IPS-18c (cell line): ENCODE measurements around the gene TMEM30A.
A peak's percentile ranks its signal among the peaks of the same experiment; 100 is the strongest.

Experiments used
- H3K4me3 ChIP-seq: 2 replicates; pipeline ENCODE4 v1.7.0; 2013; ENCODE audit warnings: low read depth, mild to moderate bottlenecking, low read length, moderate library complexity; ENCODE audit not compliant: insufficient read depth
- H3K9me3 ChIP-seq: one replicate; pipeline ENCODE4 v1.6.1; 2013; ENCODE audit warnings: mild to moderate bottlenecking, low read length, moderate library complexity; ENCODE audit not compliant: control insufficient read depth, insufficient read depth

Gene TMEM30A

DNA sequence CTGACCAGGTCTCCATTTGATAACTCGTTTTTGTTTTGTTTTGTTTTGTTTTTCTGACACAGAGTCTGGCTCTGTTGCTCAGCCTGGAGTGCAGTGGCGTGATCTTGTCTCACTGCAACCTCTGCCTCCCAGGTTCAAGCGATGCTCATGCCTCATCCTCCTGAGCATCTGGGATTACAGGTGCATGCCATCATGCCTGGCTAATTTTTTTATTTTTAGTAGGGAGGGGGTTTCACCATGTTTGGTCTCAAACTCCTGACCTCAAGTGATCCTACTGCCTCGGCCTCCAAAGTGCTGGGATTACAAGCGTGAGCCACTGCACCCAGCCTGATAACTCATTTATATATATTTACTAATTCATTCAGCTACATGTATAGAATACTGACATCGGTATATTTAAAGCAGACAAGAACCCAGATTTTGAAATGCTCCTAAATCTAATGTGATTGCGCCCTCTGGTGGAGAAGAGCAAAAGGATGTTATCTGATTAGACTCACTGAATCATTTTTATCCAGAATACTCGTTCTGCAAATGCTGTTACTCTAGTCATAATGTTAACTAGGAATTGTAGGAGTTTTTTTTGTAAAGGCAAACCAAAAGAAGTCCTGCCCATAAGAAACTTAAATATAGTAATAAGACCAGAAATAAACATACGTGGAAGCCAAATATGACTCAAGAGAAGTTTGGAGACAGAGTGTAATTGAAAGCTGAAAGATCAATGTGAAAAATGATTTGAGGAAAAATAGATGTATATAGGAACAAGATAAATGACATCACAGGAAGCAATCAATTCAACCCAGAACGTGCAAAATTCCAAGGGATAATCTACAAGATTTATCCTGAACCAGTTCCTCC is 73.5 kb downstream of the TMEM30A start:
- Histone ChIP-seq H3K9me3 (no peaks in the 10 kb centered on the region), H3K4me3 (no peak overlapping the region)

DNA sequence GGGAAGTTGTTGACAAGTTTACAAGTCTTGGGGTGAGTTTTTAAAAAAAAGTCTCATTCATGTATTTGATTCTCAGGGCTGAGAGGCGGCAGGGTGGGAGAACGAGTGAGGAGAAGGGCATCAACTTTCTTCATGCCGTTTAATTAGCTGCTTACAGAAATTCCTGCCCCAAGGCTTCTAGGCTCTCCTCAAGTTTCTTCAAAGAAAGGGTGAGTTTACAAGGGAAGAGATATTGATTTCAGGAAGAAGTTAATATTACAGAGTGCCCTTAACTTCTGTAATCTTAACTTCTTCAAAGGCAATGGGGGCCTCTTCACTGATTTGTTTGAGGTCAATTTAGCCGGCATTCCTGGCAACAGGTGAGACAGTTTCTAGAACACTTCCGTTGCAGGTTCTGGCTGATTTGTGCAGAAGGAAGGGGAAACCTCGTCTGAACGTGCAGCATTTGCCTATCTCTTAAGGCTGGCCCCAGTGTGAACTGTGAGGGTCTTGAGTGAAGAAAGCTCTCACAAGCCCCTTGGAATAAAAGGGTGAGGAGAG is 75.3 kb downstream of the TMEM30A start:
- no peak overlapping the region for H3K4me3 ChIP-seq
- H3K9me3 ChIP-seq, result no peaks in the 10 kb centered on the region

DNA sequence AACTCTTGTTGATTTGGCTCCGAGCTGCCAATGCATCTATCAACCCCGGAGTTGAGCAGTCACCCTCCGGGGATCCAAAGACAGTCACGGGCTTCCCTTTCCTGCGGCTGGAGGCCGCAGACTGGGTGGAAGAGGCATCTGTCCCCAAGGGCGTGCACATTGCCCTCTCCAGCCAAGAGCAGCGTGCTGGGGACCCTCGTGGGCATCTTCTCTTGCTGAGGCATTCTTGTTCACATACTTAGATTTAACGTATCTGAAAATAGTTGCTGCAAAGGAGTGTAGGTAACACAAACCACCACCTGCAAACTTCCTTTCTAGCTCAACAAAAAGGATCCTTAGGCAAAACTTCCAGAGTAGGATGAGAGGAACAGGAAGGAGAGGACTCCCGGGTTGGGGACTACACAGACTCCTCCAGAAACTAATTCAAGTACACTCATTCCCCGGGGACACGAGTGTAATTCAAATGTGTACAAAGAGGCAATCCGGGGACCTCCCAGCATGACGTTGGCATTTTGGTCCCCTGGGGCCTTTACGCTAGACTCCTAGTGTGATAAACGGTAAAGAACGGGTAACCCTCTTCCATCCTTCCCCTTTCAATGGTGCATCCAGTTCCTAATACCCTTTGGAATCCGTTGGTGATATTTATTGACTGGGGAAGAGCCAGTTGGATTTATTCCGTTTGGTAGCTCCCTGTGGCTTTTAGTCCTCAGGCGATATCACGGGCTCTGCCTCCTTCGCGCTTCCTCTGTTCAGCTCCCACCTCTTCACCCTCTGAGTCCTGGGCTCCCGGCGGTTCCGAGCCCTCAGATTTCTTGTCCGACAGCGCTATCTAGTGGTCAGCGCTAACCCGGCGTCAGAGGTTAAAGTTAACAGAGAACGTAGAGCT is 76.1 kb downstream of the TMEM30A start:
- no peaks in the 10 kb centered on the region for H3K9me3 ChIP-seq
- peak overlapping the region; percentile 40; the same call in 1 of the 2 replicates for H3K4me3 ChIP-seq

DNA sequence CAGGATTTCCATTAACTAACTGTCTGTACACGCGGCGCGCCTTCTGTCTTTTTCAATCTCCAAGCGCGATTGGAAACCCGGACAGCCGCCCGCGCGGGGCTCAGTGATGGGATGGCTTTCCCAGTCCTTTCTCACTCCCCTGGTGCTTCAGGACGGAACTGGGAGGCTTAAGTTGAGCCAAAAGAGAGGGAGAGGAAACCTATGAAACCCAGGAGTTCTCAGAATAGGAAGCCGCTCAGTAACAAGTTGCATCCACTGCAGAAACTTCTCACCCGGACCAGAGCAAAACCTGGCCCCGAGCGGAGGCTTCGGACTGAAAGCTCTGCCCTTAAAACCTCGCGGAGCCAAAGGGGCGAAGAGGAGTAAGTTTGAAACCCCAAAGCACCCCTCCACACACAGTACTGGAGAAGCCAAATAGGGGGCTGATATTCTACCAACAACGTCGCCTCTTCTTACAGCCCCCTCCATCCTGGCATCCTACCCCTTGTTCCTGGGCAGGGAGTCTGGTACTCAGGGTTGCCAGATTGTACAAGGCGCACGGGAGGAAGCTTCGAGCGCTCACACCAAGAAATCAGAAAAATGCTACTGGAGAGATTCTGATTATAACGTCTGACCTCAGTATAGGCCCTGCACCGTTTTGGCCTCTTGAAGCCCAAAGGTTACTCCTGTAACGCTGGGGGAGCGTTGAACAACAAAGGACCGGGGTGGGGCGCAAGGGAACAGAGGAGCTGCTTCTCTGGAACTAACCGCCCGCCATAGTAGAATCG is 77.8 kb downstream of the TMEM30A start:
- peak overlapping the region; percentile 72 for H3K4me3 ChIP-seq
- H3K9me3 ChIP-seq, result no peaks in the 10 kb centered on the region

DNA sequence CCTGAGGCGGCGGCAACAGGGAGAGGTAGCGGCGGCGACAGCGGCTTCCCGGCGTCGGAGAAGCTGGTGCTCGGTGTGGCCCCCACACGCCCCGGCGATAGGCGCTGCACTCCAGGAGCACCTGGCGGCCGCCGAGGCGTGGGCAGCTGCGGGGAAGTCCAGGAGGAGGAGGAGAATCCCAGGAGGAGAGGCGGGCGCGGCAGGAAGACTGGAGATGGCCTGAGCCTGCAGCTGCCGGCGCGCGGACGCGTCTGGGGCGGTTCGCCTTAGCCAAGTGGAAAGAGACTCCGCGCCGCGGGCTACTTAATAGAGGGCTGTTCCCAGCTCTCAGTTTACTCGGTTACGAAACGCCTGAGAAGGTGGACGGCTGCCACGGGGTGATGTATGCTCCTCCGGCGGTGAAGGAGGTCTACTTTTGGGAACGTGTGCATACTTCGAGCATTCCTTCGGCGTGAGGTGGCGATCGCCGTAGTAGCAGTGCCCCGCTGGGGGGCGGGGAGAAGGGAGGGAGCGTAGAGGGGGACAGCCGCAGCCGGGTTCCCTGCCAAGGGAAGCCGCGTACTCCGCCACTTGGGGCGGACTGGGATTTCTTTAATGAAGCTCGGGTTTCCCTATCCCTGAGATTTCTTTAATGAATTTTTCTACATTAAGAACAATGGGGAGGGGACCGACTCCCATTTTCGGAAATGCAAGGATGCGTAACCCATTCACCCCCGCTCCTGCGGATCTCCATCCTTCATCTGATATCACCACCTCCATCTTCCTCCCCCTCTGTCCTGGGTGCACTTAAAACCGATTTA is 78.6 kb downstream of the TMEM30A start, which contains the start of gene COL12A1:
Gene COL12A1 (minus strand): TSS at position 278 of the 800 bp plus-strand sequence. CDS start 3,261 bp downstream, outside the sequence.
- H3K9me3 ChIP-seq, result no peaks in the 10 kb centered on the region

DNA sequence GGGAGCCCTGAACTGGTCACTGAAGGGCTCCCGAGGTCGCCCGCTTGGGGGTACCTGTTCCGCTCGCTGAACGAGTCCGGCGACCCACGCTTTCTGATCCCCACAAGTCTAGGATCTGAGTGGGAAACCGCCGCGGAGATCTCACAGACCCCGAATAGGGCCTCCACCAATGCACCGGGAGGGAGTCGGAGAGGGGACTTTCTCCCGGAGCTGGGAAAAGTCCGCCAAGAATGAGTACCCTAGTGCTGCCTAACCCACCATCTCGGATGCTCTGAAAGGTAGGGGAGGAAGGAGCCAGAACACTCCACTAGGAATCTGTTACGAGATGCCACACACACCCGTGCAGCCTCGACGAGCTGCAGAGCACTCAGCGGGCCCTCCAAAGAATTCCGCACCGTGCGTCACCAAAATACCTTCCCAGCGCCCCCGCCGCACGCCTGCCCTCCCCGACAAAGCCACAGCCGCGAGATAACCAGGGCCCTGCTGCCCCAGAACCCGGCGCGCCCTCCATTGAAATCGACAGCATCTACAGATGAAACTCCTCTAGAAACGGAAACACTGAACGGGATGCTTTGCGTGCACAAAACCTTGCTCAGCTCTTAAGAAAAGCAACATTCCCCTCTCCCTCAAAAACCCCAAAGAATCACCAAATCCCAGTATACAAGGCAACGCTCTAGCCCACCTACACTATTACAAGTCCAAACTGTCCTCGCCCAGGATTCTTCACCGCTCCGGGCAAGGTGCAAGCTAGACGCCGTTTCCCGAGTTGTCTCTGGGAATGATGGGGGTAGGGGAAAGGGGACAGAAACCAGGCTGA is 79.4 kb downstream of the TMEM30A start:
- H3K4me3 ChIP-seq, result peak overlapping the region; percentile 72

More for the DNA sequence above, 78.6 kb downstream of the TMEM30A start, which contains the start of gene COL12A1:
- peak within 1 kb of the TSS; percentile 72 for H3K4me3 ChIP-seq

DNA sequence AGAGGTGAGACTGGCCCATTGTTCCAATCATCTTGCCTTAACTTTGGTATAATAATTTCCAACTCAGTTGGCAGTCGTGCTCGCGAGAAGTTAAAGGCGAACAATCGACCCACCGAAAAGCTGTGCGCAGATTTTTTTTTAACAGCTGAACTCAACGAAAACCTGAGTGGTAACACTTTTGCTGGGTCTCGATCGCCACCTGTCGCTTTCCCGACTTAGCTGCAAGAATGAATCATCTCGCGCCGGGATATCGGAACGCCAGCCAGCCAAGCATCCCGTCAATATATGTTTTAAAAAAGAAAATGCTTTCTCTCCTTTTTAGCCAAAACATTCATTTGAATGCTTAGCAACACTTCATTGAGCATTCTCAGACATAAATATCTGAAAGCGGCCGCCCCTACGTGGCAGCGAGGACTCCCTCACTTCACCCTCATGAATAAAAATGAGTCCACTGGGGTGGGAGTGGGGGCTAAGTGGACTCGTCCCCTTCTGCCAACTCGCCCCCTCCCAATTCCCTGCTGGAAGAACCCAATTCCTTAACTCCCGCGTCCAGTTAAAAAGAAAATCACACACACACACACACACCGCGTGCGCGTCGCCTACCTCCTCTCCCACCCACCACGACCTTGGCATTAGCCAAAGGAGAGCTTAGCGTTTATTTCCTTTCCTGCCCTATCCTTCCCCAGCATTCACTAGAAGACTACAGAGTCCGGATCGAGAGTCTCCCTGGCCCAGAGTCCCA is 80.2 kb downstream of the TMEM30A start:
- Histone ChIP-seq H3K4me3 (peak overlapping the region; percentile 72), H3K9me3 (no peaks in the 10 kb centered on the region)

More for the DNA sequence above, 79.4 kb downstream of the TMEM30A start:
- no peaks in the 10 kb centered on the region for H3K9me3 ChIP-seq

DNA sequence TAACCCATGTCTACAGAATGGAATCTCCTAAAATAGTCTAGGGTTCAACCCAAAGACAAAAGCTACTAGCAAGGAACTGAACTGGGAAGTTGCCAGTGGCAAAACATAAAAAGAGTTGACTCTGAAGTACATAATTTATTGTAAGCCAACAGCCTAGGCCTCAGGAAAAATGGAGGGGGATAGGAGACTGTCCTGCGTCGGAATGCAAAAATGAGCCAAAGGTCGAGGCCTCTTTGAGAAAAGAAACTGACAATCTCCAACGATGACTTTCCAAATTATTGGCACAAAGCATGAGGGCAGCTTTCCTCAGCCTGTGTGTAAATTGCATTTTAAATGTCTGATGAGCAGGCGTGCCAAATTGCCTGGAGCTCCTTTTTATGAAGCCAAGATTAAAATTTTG is 80.9 kb downstream of the TMEM30A start:
- H3K9me3 ChIP-seq, result no peaks in the 10 kb centered on the region

More for the DNA sequence above, 80.9 kb downstream of the TMEM30A start:
- H3K4me3 ChIP-seq, result no peak overlapping the region
